ENCODE measurements around the gene B3GALT4.

- TF ChIP-seq CREB5 (CRISPR knock-in tag; IDR thresholded peaks at IDR 0.05; ENCODE audit: low read depth) (no peak), ARNTL (CRISPR knock-in tag; IDR thresholded peaks at IDR 0.05; ENCODE audit: borderline replicate concordance, low read depth) (no peak), PATZ1 (CRISPR knock-in tag; IDR thresholded peaks at IDR 0.05; ENCODE audit: borderline replicate concordance) (no peak), ZNF70 (CRISPR knock-in tag; IDR thresholded peaks at IDR 0.05) (no peak)
These were observed 37.6 kb downstream of the B3GALT4 start for GRCh38 chr6:33314515-33314942.
